RPMI7951 (cell line): Measurements from ENCODE around the gene RARS2. TPM values are rescaled to one million over a fixed set of nuclear protein-coding genes. Genes with fewer than 3 reads are reported as not detected.

Experiments
- DNase-seq: peaks from one replicate; pipeline ENCODE4 v3.0.0-alpha.2; 2012; ENCODE audit warnings: low read depth
- total RNA-seq: library from RNA; depleted of rRNA; stranded (reverse); fragments of >200 nt; shearing (Covaris generic); gene quantifications from 2 replicates; pipeline ENCODE4 v1.2.3, GENCODE V29; 2014

RARS2 gene
- total RNA-seq, 1 experiment from 2014 or later: 40.4 TPM

DNA sequence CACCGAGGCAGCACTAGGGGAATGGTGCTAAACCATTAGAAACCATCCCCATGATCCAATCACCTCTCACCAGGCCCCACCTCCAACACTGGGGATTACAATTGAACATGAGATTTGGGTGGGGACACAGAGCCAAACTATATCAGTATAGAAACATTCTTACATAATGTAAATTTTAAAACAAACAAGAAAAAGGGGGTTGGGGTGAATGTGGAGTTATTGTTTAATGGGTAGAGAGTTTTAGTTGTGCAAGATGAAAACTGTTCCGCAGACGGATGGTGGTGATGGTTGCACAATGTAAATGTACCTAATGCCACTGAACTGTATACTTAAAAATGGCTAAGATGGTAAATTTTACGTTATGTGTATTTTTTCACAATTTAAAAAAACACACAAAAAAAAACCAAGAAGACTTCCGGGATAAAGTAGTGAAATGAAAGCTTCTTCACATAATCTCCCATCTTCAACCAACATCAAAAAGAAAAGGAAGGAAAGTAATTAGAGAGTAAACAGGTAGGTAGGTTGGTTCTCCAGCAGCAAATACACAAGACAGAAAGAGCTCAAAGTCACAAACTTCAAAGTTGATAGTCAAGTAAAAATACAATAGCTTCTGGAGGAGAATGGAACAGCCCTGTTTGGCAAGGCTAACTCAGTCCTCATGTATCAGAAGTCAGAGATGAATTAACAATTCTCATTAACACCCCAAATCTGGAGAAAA lies 16.3 kb downstream of the RARS2 start:
- no peak for DNase-seq

DNA sequence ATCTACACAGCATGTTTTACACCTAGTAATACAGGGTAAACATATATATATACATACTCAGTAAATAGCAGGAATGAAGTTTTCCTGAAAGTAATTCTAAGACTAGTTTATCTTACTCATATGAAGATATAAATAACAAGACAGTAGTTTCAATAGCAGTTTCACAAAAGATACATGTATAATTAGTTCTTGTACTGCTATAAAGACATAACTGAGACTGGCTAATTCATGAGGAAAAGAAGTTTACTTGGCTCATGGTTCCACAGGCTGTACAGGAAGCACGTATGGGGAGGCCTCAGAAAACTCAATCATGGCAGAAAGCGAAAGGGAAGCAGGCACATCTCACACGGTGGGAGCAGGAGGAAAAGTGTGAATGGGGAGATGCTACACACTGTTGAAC lies 16.9 kb downstream of the RARS2 start:
- DNase-seq: no peak

DNA sequence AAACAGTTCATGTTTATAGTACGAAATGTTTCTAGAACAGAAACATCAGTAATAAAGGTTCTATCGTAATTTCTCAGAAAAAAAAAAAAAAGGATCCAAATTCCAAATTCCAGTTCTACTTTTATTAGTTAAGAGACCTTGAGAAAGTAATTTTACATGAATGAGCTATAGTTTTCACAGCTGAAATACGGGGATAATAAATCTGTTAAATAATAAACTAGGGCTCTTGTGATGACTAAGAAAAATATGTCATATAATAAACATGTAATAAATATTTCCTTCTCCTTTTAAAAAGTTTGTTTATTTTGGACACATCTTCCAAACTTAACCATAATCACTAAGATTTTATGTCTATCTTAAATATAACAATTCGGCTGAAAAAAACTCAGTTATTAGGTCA lies 17.8 kb downstream of the RARS2 start:
- DNase-seq: no peak

DNA sequence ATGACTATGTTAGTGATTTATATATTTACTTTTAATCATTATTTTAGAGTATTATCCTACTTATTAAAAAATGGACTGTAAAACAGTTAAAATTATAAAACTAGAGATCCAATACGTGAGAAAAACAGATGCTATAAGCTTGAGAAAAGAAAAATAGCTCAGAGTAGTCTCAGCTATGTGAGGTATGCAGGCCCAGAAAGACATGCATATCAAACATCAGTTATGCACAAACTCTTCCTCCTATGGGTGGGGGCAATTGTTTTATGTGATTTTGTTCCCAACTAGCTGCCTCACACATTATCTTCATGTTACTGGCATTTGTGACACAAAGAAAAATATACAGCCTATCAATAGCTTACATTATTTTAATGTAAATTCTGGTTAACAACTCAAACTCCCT lies 28.8 kb downstream of the RARS2 start:
- no peak for DNase-seq

DNA sequence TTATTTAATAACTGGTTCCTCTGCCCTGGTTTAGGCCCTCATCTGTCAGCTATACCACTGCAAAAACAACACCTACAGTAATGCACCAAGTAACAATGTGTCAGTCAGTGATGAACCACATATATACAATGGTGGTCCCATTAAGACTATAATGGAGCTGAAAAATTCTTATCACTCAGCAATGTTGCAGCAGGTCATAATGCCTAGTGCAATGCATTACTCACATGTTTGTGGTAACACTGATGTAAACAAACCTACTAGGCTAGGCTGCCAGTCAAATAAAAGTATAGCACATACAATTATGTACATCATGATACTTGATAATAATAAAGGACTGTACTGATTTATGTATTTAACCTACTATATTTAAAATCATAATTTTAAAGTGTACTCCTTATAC lies 31.3 kb downstream of the RARS2 start:
- DNase-seq: peak; percentile 7

DNA sequence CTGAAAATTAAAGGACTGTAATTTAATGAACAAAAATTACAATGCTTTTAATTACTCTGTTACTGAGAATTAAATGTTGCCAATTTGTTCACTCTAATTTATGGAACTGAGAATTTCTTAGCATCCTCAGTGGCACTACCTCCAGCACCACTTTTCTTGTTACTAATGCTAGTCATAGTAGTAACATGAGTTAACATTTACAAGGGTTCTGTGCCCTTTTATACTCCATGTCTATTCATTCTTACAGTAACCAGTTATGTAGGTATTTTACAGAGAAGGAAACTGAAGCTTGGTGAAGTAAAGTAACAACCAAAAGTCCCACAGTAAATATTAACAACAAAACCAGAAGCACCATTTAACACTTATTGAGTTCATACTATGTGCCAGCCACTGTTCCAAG lies 34.3 kb downstream of the RARS2 start:
- DNase-seq: no peak

DNA sequence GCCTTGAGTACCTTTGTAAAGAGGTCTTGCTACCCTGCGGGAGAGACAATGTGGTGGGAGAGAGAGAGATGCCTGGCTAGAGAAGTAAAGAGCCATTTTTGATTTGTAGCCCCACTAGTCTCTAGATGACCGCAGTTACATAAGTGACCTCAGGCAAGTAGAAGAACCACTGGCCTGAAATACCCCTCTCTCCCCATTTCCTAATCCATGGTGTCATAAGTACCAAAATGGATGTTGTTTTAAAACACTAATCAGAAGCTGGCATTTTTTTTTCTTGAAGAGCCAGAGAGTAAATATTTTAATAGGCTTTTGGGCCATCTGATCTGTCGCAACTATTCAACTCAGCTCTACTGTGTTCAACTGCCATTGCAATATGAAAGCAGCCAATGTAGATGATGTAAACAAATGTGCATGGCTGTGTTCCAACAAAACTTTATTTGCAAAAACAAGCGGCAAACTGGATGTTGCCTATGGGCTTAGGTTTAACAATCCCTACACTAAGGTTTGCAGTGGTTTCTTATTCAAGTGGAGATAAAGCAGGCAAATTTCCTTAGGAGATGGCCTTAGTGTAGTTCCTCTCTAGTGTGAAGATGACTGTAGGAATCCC lies 36.5 kb downstream of the RARS2 start:
- no peak for DNase-seq

DNA sequence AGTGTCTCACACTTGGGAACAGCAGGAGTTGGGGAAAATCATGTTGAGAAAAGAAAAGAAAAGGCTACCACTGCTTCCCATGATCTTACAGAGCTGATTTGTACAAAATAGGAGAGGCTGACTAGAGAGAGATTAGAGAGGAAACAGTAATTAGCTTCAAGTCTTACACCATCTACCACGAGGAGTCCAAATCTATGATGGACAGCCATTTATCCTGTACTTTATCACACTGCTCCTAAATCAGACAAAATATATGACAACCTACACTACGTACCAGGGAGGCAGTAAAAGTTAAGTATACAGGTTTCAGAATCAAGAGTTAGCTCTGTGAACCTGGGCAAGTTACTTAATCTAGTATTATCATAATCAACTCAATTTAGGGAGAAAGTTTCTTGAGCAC lies 38.0 kb downstream of the RARS2 start:
- no peak for DNase-seq

DNA sequence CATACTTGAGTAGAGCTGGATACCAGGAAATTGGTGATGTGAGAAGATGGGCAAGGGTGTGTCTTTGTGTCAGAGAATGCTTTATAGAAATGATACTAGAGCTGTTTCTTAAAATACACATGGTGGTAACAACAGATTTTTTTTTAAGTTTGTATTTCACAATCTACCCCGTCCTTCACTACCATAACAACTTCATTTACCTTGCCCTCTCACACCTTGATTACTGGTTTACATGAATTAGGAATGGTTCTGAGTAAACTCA lies 45.4 kb downstream of the RARS2 start:
- no peak for DNase-seq

DNA sequence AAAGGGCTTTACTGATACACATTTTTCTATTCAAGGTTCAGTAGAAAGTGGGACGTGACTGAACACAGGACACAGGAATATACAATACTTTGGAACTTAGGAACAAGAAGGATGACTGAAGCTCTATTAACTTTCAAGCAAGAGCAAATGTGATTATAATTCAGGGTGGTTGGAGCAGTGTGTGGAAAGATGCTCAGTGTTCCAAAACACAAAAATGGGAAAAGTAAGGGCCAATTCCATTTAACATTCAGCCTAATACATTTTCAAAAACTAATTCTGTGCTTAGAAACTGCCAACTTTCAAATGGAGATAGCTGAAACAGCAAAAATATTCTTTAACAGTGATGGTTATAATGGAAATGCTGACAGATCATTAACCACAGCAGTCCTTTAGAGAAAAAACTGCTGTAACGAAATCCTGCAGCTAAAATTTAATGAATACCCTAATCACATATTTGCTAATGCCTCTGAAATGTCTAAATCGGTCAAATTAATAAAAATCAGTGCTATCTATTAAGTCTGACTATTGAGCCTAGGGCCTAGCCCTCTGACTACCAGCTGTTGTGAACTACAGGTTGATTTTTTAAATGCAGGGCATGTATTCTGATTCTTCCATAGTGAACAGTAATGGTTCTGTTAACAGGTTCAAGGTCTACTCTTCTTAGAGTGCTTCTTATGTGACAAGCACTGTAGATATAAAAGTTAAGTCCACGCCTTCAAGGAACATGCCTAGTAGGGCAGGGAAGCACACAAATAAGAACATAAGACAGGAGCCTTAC lies 45.9 kb downstream of the RARS2 start:
- DNase-seq: no peak

DNA sequence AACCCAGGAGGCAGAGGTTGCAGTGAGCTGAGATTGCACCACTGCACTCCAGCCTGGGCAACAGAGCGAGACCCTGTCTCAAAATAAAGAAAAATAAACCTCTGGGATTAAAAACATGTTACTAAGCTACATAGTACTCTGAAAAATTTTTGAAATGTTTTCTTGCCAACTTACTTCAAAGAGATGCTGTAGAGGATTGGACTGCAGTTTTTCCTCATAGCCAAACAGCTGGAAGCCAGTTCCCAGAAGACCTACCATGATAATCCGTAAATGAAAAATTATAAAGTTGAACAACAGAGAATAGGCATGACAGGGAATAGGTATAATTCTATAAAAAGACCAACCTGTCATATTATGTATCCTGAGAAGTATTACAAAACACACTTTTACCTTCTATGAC lies 48.0 kb downstream of the RARS2 start:
- no peak for DNase-seq

DNA sequence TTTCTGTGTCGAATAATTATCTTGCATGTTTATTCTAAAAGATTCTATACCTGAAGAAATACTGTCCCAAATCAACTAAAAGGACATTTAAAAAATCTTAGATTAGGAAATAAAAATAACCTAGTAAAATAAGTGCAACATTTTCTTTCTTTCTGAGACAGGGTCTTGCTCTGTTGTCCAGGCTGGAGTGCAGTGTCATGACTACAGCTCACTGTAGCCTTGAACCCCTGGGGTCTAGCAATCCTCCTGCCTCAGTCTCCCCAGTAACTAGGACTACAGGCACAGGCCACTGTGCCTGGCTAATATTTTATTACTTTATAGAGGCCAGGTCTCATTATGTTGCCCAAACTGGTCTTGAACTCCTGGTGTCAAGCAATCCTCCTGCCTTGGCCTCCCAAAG lies 48.7 kb downstream of the RARS2 start:
- no peak for DNase-seq

DNA sequence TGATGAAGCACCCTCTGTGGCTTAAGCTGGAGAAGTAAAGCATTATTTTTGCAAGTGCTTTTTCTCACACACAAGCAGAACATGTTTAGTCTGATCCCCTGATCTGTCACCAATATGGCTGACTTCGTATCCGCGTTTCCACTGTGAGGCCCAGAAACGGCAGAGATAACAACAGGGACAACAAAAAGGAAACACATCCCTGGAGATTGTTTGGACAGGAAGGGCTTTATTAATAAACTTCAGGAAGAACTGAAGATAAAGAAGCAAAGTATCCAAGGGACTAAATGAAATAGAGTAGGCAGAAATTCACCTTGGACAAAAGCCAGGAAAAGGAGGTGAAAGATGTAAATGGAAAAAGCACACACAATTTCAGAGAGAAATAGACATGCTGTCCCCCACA lies 49.2 kb downstream of the RARS2 start:
- no peak for DNase-seq

DNA sequence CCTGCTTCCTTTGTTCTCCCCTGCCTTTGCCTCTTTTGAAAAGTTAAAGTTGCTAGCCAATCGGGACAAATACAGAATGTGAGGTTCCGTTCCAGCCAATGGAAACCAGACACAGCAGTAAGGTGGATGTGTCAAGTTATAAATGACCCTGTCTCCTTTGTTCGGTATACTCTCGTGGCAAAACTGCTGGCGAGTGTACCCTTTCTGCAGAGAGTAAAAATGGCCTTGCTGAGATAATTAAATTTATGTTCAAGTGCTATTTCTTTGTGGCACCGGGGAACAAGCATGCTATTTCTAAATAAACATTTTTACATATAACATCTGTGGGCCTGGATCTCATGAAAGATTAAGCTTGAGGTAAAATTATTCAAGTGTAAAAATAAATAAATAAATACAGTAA lies 50.2 kb downstream of the RARS2 start:
- DNase-seq: no peak

DNA sequence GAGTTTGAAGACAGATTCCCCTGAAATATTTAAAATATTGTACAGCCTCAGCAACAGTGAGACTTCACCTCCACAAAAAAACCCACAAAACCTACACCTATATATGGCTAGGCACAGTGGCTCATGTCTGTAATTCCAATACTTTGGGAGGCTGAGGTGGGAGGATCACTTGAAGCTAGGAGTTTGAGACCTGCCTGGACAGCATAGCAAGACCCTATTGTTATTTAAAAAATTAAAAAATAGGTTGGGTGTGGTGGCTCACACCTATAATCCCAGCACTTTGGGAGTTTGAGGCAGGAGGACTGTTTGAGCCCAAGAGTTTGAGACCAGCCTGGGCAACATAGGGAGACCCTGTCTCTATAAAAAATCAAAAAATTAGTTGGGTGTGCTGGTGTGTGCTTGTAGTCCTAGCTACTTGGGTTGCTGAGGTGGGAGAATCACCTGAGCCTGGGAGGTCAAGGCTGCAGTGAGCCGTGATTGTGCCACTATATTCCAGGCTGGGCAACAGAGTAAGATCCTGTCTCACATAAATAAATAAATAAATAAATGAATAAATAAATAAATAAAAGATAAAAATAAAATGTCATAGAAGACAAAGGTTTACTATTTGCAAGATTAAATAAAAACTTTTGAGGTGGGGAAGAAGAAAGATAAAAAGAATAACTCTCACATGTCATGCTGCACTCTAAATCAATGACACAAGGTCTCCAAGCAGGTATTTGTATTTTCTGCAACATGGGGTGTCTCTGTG lies 51.1 kb downstream of the RARS2 start:
- no peak for DNase-seq

DNA sequence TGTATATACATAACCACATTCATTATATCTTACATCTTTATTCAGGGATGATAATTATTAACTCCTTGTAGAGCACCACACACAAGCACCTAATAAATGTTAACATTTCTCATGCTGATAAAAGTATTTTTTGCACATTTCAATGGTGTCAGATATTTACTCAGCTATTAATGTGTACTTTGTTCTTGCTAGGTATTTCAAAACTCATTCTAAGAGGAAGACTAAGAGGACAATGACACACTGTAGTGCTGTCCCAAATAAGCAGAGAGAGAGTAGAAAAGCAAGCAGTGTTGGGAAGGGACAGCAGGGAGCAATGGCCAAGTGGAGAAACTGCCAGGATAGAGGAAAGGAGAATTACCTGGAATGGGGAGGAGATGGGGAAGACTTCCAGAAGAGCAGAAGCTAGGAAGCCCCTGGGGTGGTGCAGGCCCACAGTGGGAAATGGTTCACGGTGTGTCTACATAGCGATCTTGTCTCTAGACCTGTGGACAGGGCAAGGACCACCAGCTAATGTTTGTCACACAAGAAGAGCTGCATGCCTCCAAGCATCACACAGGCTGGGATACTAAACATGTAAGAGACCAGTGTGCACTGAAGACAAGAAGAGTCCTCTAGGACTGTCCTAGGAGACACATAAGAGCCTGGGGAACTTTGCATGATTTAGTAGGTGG lies 55.3 kb downstream of the RARS2 start:
- DNase-seq: no peak

DNA sequence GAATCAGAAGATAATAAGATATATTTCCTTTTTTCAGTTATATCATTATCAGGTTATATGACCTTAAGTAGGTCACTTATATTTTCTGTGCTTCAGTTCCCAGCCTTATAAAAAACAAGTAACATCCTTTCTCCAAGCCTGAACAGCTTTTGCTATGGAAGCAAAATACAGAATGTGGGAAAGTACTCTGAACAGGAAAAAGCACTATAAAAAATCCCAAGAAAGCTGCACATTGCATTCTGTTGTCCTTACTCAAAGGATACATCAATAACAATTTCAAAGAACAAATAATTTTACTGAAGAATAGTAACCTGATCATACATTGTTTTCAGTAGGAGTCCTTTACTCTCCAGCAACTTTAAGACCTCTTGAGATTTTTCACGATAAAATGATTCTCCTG lies 60.6 kb downstream of the RARS2 start:
- DNase-seq: no peak

DNA sequence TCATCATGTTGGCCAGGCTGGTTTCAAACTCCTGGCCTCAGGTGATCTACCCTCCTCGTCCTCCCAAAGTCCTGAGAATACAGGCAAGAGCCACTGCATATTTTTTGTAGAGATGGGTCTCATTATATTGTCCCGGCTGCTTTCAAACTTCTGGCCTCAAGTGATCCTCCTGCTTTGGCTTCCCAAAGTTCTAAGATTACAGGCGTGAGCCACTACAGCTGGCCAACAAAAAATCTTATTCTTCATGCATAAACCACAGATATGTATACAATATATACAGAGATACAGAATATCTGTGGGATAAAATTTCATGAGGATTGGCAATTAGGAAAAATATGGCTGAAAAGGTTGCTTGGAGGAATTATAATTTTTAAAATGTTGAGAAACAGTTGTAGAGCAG lies 67.1 kb downstream of the RARS2 start:
- no peak for DNase-seq

DNA sequence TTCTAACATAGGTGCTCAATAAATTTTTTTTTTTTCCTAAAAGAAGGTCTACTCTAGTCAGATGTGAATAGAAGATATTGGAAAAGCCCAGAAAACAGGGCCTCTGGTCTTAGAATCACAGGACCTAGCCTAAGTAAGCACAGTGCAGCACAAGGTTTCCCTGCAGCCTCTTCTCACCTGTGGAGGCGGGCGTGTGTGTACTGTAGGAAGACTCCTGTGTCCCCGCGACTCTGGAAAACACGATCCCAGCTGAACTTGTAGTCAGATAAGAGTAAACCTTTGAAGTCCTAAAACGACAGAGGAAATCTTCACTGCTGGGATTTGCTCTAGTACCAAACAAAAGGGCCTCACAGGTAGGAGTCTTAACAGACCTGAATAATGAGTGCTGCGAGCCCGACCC lies 71.3 kb downstream of the RARS2 start:
- no peak for DNase-seq

DNA sequence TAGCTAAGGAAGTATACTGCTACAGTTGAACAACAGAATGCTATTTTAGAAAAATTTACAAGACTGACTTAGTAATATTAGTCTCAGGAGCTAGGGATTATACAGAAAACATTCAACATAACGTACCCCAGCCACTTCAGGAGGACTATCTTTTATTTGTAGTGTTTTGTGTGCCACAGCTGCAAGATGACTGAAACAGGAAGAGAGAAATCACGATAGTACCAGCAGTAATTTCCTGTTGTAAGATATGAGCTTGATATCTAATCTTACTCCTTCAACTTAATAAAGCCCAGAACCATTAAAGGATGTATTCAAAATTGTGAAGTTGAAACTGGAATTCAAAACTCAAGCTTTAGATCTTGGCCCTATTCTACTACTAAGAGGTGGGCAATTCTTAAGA lies 75.0 kb downstream of the RARS2 start:
- DNase-seq: no peak

DNA sequence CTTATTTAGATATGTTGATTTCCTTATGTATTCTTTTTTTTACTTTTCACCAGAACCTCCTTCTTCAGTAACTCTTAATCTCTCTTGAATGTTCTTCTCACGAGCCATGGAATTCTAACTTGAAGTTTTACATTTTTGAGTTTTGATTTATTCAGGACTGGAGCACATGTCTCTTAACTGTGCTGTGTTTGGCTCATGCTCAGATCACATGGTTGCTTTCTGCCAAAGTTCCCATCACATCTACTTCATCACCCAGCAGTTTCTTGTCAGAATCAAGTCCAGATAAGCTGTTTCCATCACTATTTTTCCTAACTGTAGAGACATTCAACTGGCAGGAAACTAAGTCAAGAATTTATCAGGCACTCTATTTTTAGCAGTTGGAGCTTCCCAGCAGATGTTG lies 85.3 kb downstream of the RARS2 start:
- DNase-seq: no peak
